Ascending aorta (tissue), 2 donors: Measurements from ENCODE around the gene MITF. TPM values are rescaled to one million over a fixed set of nuclear protein-coding genes. Genes with fewer than 3 reads are reported as not detected.

Experiments
- DNase-seq, 2 donors: peaks; one replicate each; pipeline ENCODE4 v3.0.0-alpha.2; 2019; ENCODE audit warnings: low spot score in 2 of 2
- H3K27ac ChIP-seq, 2 donors: fragments of 200-600 bp; sonication (generic); one replicate each; pipeline ENCODE4 v1.5.1; 2016 to 2017; ENCODE audit warnings: mild to moderate bottlenecking in 1 of 2
- H3K27me3 ChIP-seq: fragments of 200-600 bp; sonication (generic); one replicate; pipeline ENCODE4 v1.5.1; 2017
- H3K36me3 ChIP-seq, 2 donors: fragments of 200-600 bp; sonication (generic); one replicate each; pipeline ENCODE4 v1.5.1; 2016
- H3K4me1 ChIP-seq, 2 donors: fragments of 200-600 bp; sonication (generic); one replicate each; pipeline ENCODE4 v1.5.1; 2016 to 2017; ENCODE audit warnings: mild to moderate bottlenecking in 1 of 2
- H3K4me3 ChIP-seq, 2 donors: fragments of 200-600 bp; sonication (generic); one replicate each; pipeline ENCODE4 v1.5.1; 2016 to 2017; ENCODE audit warnings: mild to moderate bottlenecking in 1 of 2
- H3K9me3 ChIP-seq, 2 donors: fragments of 200-600 bp; sonication (generic); one replicate each; pipeline ENCODE4 v1.5.1; 2016
- CTCF ChIP-seq, 3 experiments: fragments of 200-600 bp in 2 of 3; fragments of 450-650 bp in 1 of 3; sonication (generic) in 2 of 3; IDR thresholded peaks; one replicate each; pipeline ENCODE4 v1.5.1; 2016 to 2019; ENCODE audit warnings: antibody characterized with exemption in 3 of 3, mild to moderate bottlenecking in 1 of 3, moderate library complexity in 1 of 3
- intact Hi-C: fragments of 100-400 bp; cut with DNase I; formaldehyde crosslinking; loops from one replicate; pipeline ENCODE4 v1.15.1; 2023
- total RNA-seq: library from RNA; depleted of rRNA; stranded (reverse); fragments of >200 nt; gene quantifications from one replicate; pipeline ENCODE4 v1.1.0, GENCODE V29; 2016

Gene MITF
- total RNA-seq, 1 donor from 2014 or later, result 27.4 TPM

- intact Hi-C loops, result no loop called here
- TF ChIP-seq CTCF (IDR thresholded peaks at IDR 0.05), result no peak
- DNase-seq, result no peak
- Histone ChIP-seq H3K9me3 (no peaks in the 10 kb centered on the region), H3K36me3 (no peaks in the 10 kb centered on the region), H3K4me1 (no peaks in the 10 kb centered on the region), H3K4me3 (no peak overlapping the region), H3K27me3 (no peaks in the 10 kb centered on the region), H3K27ac (no peak overlapping the region)
These were observed 67.6 kb downstream of the MITF start for GRCh38 chr3:69806735-69807438.

- Histone ChIP-seq H3K27me3 (no peaks in the 10 kb centered on the region), H3K27ac (no peak overlapping the region), H3K36me3 (no peaks in the 10 kb centered on the region), H3K9me3 (no peaks in the 10 kb centered on the region), H3K4me1 (no peaks in the 10 kb centered on the region), H3K4me3 (no peak overlapping the region)
- intact Hi-C loops, result no loop called here
- no peak for TF ChIP-seq CTCF (IDR thresholded peaks at IDR 0.05)
- no peak for DNase-seq
These were observed 68.4 kb downstream of the MITF start for GRCh38 chr3:69807674-69808073.

- Histone ChIP-seq H3K36me3 (no peaks in the 10 kb centered on the region), H3K9me3 (no peaks in the 10 kb centered on the region), H3K27me3 (no peaks in the 10 kb centered on the region), H3K4me3 (no peak overlapping the region), H3K4me1 (no peaks in the 10 kb centered on the region), H3K27ac (no peak overlapping the region)
- TF ChIP-seq CTCF (IDR thresholded peaks at IDR 0.05), result no peak
- no peak for DNase-seq
- intact Hi-C loops, result no loop called here
These were observed 70.0 kb downstream of the MITF start for GRCh38 chr3:69809076-69809835.

- intact Hi-C loops, result no loop called here
- TF ChIP-seq CTCF (IDR thresholded peaks at IDR 0.05), result no peak
- DNase-seq, result no peak
- Histone ChIP-seq H3K9me3 (no peaks in the 10 kb centered on the region), H3K4me1 (no peaks in the 10 kb centered on the region), H3K27ac (no peak overlapping the region), H3K27me3 (no peaks in the 10 kb centered on the region), H3K36me3 (no peaks in the 10 kb centered on the region), H3K4me3 (no peak overlapping the region)
These were observed 72.5 kb downstream of the MITF start for GRCh38 chr3:69811452-69812401.

GRCh38 chr3:69815970-69816369 is 76.7 kb downstream of the MITF start:
- Histone ChIP-seq H3K27me3 (no peaks in the 10 kb centered on the region), H3K36me3 (no peaks in the 10 kb centered on the region), H3K4me1 (peaks cover 4 to 16% of the 10 kb centered on the region in 2 donors), H3K4me3 (no peak overlapping the region), H3K9me3 (no peaks in the 10 kb centered on the region), H3K27ac (no peak overlapping the region)
- intact Hi-C loops, result no loop called here
- TF ChIP-seq CTCF (IDR thresholded peaks at IDR 0.05), result no peak
- no peak for DNase-seq
